ENCODE measurements around the gene PHYHIPL.
"Not testable (repeated sequence)": the region's sequence is repeated elsewhere in the genome, so short reads cannot be mapped to it uniquely, and the experiment has no call there.

PHYHIPL gene

GRCh38 chr10:59206204-59206720 lies 29.8 kb downstream of the PHYHIPL start:
- no peak for DNase-seq (ENCODE audit: low read depth)

GRCh38 chr10:59212301-59212798 lies 35.9 kb downstream of the PHYHIPL start:
- no peak for DNase-seq (ENCODE audit: low read depth)

GRCh38 chr10:59214160-59214559 lies 37.7 kb downstream of the PHYHIPL start:
- DNase-seq (ENCODE audit: low read depth) = no peak

- no peak for DNase-seq (ENCODE audit: low read depth)
Observed at GRCh38 chr10:59216178-59216869, 39.9 kb downstream of the PHYHIPL start.

- no peak for DNase-seq (ENCODE audit: low read depth)
Observed at GRCh38 chr10:59222788-59223187, 46.3 kb downstream of the PHYHIPL start.

DNA sequence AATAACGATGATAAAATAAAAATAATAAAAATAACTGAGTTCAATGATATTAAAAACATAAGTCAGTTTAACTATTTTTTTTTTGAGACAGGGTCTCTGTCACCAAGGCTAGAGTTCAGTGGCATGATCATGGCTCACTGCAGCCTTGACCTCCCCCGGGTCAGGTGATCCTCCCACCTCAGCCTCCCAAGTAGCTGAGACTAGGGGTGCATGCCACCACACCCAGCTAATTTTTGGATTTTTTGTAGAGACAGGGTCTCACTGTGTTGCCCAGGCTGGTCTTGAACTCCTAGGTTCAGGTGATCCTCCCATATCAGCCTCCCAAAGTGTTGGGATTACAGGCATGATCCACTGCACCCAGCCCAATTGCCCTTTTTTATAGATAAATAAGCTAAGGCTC lies 47.2 kb downstream of the PHYHIPL start:
- DNase-seq (ENCODE audit: low read depth) = not testable (repeated sequence)

DNA sequence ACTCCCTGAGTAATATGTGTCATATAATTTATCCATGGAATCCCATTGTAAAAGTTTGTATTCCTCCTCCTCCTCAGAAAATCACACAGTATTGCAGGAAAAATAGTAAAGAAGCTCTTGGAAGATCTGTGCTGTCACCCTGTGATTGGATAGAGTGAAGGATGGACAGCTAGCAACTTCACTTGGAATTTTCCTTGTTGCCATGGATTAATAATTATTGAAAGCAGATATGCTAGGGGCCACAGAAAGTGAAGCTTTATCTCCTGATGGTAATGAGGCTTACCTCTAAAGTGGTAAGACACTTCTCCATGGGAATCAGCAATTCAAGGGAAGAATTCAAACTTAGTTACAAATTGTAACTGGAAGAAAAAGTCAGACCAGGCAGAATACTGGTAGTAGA lies 48.8 kb downstream of the PHYHIPL start:
- DNase-seq (ENCODE audit: low read depth) = no peak

DNA sequence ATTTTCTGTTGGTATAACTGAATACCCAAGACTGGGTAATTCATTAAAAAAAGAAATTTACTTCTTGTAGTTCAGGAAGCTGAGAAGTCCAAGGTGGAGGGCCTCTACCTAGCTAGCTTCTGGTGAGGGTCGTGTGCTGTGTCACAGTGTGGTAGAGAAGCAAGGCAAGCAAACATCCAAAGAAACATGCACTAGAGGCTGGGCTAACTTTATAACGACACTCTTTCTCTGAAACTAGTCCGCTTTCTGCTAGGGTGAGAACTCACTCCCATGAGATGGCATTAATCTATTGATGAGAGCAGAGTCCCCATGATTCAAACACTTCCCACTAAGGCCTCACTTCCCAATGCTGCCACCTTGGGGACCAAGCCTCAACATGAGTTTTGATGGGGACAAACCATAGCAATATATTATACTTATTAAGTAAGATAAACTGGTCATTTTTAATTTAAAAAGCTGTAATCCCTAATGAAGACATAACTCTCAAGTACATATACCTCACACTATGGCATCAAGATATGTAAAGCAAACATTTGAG lies 50.8 kb downstream of the PHYHIPL start:
- peak; percentile 4 for DNase-seq (ENCODE audit: low read depth)

DNA sequence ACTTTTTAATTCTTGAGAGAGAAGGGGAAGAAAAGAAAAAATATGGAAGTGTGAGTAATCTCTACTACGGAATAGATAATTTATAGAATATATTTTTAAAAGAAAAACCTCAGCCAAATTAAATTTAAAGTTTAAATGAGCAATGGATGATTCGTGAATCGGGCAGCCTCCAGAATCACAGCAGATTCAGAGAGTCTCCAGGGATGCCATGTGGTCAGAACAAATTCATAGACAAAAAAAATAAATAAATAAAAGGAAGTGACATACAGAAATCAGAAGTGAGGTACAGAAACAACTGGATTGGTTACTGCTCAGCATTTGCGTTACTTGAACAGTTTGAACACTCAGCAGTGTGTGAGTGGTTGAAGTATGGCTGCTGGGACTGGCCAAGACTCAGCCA lies 53.0 kb downstream of the PHYHIPL start:
- DNase-seq (ENCODE audit: low read depth) = no peak

GRCh38 chr10:59234194-59234593 lies 57.8 kb downstream of the PHYHIPL start:
- peak; percentile 5 for DNase-seq (ENCODE audit: low read depth)

DNA sequence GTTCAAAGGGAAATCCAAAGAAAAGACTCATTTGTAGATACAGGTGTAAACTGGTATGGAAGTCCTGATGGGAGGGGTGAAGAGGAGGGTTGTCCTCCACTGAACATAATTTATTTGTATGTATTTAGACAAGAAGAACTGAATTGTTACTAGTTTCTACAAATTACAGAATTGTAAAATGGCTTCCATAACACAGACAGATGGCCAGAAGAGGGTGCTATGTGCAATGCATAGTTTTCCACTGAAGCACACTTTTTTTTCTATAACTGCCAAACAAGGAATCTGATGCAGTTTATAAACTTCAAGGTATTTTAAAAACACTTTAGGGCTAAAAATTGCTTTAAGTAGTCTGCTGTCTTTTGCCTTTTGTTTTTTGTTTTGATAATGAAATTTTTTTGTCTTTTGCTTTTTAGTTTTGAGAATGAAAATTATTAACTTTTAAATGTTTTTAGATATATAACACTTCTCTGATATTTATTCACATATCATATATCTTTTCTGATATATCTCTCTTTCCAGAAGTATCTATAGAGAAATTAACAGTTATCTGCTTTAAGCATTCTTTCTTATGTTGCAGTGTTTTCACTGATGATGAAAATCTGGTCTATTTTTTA lies 58.5 kb downstream of the PHYHIPL start:
- DNase-seq (ENCODE audit: low read depth) = peak; percentile 42

DNA sequence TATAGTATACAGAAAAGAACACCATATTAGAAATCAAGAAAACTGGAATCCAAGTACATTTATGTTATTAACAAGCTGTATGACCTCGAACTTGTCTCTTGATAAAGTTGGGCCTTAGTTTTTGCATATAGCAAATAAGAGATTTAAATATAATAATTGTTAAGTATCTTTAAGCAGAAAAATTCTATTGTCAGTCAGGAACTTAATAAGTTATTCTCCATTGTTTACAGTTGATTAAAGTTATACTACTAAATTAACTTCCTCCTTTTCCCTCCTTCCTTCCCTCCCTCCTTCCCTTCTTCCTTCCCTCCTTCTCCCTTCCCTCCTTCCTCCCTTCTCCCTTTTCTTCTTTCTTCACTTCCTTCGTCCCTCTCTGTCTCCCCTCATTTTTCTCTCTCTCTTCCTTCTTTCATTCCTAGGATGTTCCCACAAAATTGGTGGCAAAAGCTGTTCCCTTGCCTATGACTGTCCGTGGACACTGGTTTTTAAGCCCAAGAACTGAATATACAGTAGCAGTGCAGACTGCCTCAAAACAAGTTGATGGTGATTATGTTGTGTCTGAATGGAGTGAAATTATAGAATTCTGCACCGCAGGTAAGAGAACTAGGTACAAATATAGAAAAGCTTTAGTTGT lies 59.7 kb downstream of the PHYHIPL start:
- no peak for DNase-seq (ENCODE audit: low read depth)

- DNase-seq (ENCODE audit: low read depth) = no peak
Observed at GRCh38 chr10:59237775-59238174, 61.3 kb downstream of the PHYHIPL start.

DNA sequence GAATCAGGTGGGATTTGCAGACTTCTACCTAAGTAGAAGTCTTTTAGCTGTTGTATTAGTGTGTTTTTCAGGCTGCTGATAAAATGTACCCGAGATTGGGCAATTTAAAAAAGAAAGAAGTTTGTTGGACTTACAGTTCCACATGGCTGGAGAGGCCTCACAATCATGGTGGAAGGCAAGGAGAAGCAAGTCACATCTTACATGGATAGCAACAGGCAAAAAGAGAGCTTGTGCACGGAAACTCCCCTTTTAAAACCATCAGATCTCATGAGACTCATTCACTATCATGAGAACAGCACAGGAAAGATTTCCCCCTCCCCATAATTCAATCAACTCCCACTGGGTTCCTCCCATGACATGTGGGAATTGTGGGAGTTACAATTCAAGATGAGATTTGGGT lies 62.7 kb downstream of the PHYHIPL start:
- DNase-seq (ENCODE audit: low read depth) = not testable (repeated sequence)

DNA sequence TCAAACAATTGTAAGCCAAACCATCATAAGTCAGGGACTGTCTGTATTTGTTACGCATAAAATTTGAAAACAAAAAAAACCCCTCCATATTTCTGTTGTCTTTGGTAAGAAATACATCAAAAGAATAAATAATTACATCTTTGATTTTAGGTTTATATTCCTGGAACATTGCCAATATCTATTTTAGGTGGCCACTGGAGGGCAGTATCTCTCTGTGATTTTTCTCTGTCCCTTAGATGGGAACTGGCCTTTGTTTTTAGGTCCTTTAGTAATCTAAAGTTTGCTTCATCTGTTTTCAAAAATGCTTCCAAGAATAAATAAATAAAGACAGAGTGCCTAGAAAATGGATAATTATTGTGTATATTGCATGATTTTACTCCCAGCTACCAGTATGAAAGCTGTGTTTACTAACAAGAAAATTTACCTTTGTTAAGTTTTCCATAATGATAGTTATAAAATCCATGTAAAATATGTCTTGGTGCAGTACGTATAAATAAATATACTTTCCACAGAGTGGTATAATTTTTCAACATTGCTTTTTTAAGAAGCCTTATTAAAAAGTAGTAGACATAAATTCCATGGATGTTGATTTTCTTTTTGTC lies 64.2 kb downstream of the PHYHIPL start:
- peak; percentile 62 for DNase-seq (ENCODE audit: low read depth)

DNA sequence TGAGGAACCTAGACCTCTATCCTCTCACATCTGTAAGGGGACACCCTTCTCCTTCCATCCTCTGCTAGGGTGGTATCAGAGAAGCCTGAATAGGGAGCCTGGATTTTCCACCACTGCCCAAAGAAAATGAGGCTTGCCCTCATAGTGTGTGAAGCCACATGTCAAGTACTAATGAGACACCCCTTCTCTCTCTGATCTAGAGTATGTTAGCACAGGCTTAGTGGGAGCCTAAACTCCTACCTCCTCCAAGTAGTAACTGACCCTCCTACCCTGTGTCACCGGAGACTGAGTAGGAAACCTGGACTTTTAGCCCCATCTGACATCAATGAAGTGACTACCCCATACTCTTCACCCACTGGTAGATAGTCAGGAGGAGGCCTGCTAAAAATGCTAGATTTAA lies 65.6 kb downstream of the PHYHIPL start:
- DNase-seq (ENCODE audit: low read depth) = no peak

GRCh38 chr10:59242991-59243390 lies 66.5 kb downstream of the PHYHIPL start:
- no peak for DNase-seq (ENCODE audit: low read depth)

DNA sequence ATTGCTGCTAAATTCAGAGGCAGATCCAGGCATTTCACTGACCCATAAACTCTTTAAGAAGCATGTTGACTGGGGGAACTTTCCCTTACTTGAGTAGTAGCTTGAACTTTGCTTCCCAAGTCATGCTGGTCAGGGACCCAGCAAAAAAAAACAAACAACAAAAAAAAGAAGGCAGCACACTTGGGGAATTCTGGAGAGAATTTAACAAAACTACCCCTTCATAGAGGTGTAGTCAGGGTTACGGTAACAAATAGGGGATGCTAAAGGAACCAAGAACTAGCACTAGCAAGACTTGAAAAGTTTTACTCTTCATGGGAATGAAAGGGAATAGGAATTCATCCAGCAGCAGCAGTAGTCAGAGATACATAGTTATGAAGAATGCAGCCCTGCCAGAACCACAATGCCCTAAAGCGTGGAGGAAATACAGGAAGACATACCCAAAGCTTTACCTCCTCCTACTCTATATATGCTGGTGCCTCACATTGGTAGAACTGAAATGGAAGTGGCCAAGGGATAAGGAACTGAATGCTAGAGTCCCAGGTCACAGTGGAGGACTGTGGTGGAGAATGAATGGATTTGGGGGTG lies 67.3 kb downstream of the PHYHIPL start:
- no peak for DNase-seq (ENCODE audit: low read depth)

DNA sequence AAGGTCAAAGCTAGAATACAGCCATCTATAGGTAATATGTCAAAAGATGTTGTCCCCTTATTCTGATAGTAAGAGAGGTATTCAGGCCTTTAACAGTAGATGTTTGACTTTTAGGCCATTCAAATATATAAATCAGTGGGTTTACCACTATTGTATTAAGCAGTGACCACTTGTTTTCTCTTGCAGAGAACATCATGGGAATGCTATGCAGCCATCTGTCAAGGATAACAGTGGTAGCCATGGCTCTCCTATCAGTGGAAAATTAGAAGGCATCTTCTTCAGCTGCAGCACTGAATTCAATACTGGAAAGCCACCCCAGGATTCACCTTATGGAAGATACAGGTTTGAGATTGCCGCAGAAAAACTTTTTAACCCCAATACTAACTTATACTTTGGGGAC lies 68.4 kb downstream of the PHYHIPL start:
- no peak for DNase-seq (ENCODE audit: low read depth)

DNA sequence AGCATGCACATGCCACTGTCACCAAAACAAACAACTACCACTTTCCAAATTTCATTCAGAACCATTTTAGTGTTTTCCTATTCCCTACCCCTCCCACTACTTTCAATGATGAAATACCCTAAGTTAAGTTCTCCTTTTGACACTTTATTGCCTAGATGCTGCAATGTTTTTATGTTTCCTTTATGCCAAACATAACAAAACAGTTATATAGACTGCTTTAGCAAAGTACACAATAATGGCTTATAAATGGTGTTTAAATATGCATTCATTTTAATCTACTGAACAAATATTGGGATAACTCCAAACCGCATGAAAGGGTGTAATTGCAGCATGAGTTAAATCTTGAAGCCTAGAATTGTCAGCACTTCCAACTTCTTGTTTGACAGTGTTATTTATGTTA lies 69.2 kb downstream of the PHYHIPL start:
- DNase-seq (ENCODE audit: low read depth) = no peak

- no peak for DNase-seq (ENCODE audit: low read depth)
Observed at GRCh38 chr10:59252491-59252890, 76.0 kb downstream of the PHYHIPL start.

DNA sequence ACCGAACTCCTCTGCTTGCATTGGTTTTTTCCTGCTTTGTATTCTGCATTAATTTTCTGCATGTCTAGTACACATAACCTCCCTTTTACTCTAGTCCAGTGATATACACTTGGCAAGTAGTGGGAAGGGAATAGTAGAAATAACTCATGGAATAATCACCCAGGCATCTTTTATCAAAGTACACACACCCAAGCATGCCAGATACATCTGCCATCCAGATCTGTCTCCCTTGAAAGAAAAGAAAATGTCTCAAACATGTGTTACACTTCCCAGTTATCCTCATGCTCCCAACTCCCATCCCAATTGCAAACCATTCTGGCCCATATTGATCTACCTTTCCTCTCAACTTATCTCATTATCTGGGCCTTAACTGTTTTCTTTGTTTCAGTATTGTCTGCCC lies 79.0 kb downstream of the PHYHIPL start:
- no peak for DNase-seq (ENCODE audit: low read depth)

Measured in ELR (cell line).